Measurements from ENCODE around the gene EMC10. TPM values are rescaled to one million over a fixed set of nuclear protein-coding genes. Genes with fewer than 3 reads are reported as not detected.

Gene EMC10
- total RNA-seq, 1 experiment from 2014 or later = 109 TPM

DNA sequence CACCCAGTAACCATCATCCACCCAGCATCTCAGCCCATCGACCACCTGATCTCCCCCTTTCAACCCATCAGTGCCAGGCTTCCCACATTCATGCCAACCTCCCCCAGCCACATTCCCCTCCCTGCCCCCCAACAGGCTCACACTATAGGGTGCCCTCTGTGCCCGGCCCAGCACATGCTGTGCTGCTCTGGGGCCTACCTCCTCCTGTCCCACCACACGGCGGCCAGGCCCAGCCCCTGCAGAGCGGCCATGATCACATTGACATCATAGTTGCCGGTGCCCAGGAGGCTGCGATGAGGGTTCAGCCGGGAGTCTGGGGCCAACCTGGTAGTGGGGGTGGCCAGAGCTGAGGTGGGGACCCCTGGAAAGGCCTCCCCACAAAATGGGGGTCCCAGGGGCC, 31.1 kb downstream of the EMC10 start:
- H3K27me3 ChIP-seq (ENCODE audit: insufficient read depth, low read length) = peaks cover 2% of the 10 kb centered on the region; the same call in 1 of the 2 replicates
- H4K91ac ChIP-seq (ENCODE audit: insufficient read length, low read depth, low read length) = no peak overlapping the region
- no peak overlapping the region for H4K5ac ChIP-seq (ENCODE audit: insufficient read length, low read depth, low read length)
- no peak overlapping the region for H3K4me3 Mint-ChIP-seq
- H3K56ac ChIP-seq (ENCODE audit: insufficient read length, low read depth, low read length) = no peak overlapping the region
- no peak overlapping the region for H2BK120ac ChIP-seq (ENCODE audit: low read depth, low read length, poor library complexity, severe bottlenecking)
- peaks cover 7 to 12% of the 10 kb centered on the region in 2 experiments for H3K4me1 Mint-ChIP-seq
- H4K8ac ChIP-seq (replicated peaks; ENCODE audit: insufficient read length, low read depth, low read length) = no peak overlapping the region
- H2AFZ ChIP-seq (ENCODE audit: low read length) = no peak overlapping the region
- no peak overlapping the region for H3K14ac ChIP-seq (ENCODE audit: insufficient read depth, low read length)
- no peaks in the 10 kb centered on the region; a peak in 1 of 7 replicates for H3K36me3 Mint-ChIP-seq (ENCODE audit: insufficient read depth in 1 of 3, low read depth in 3 of 3)
- H3K27me3 Mint-ChIP-seq (ENCODE audit: low read depth) = peaks cover 27% of the 10 kb centered on the region
- no CpG with 5 or more reads among the region's 8 CpGs for WGBS (ENCODE audit: extremely low coverage, insufficient read length, low lambda C conversion rate)
- no peaks in the 10 kb centered on the region for H3K9me3 ChIP-seq (ENCODE audit: control insufficient read depth, low read depth, low read length)
- no peaks in the 10 kb centered on the region for H3K79me2 ChIP-seq (ENCODE audit: insufficient read depth, low read length)
- TF ChIP-seq CTCF (conservative IDR thresholded peaks at IDR 0.05) = no peak
- H3K4me2 ChIP-seq (ENCODE audit: insufficient read depth, insufficient read length, low read length) = no peak overlapping the region
- H2BK5ac ChIP-seq (ENCODE audit: insufficient read length, low read length) = no peak overlapping the region
- no peaks in the 10 kb centered on the region for H3K79me1 ChIP-seq (ENCODE audit: insufficient read depth, low read depth, low read length, poor library complexity, severe bottlenecking)
- no peak overlapping the region for H3K23ac ChIP-seq (ENCODE audit: insufficient read length, low read depth, low read length)
- no peak for DNase-seq
- no peaks in the 10 kb centered on the region for H3K4me1 ChIP-seq (ENCODE audit: insufficient read depth, low read length)
- H3K23me2 ChIP-seq (ENCODE audit: insufficient read length, low read depth, low read length, poor library complexity, severe bottlenecking) = no peaks in the 10 kb centered on the region
- H3K9ac ChIP-seq (ENCODE audit: extremely low read depth, insufficient read length, low read length) = no peak overlapping the region
- no peak overlapping the region for H2BK15ac ChIP-seq (ENCODE audit: low read depth, low read length)
- no peaks in the 10 kb centered on the region for H4K20me1 ChIP-seq (ENCODE audit: control insufficient read depth, insufficient read depth, insufficient read length)
- no peak overlapping the region for H2AK5ac ChIP-seq (ENCODE audit: insufficient read length, low read length)
- H3T11ph ChIP-seq (ENCODE audit: low read length) = no peak overlapping the region
- no peaks in the 10 kb centered on the region; a peak in 1 of 5 replicates for H3K9me3 Mint-ChIP-seq
- no peak overlapping the region for H3K4ac ChIP-seq (ENCODE audit: low read depth, low read length)
- H3K27ac ChIP-seq (ENCODE audit: insufficient read length, low read depth, low read length) = no peak overlapping the region
- H2BK12ac ChIP-seq (ENCODE audit: insufficient read length, low read depth, low read length) = no peak overlapping the region
- no peak overlapping the region for H3K18ac ChIP-seq (ENCODE audit: insufficient read length, low read depth, low read length)
- H3K27ac Mint-ChIP-seq = no peak overlapping the region
- no peak overlapping the region for H2BK20ac ChIP-seq (ENCODE audit: low read depth, low read length, poor library complexity, severe bottlenecking)
